Adipocyte (in vitro differentiated cells): ENCODE data around the gene FLACC1.

Experiments
- DNase-seq: peaks from one replicate; pipeline ENCODE4 v3.0.0-alpha.2; 2015; ENCODE audit warnings: low read depth
- H3K27me3 ChIP-seq: replicated peaks from 2 replicates; pipeline ENCODE4 v1.7.0; 2013; ENCODE audit warnings: mild to moderate bottlenecking, low read length, moderate library complexity; ENCODE audit not compliant: control insufficient read depth, insufficient read depth
- H3K36me3 ChIP-seq: 2 replicates; pipeline ENCODE4 v1.7.0; 2013; ENCODE audit warnings: low read length, mild to moderate bottlenecking, moderate library complexity; ENCODE audit not compliant: control insufficient read depth, insufficient read depth, severe bottlenecking
- H3K4me1 ChIP-seq: 2 replicates; pipeline ENCODE4 v1.7.0; 2013; ENCODE audit warnings: mild to moderate bottlenecking, low read length, moderate library complexity; ENCODE audit not compliant: control insufficient read depth, insufficient read depth
- H3K4me3 ChIP-seq: 2 replicates; pipeline ENCODE4 v1.7.0; 2013; ENCODE audit warnings: mild to moderate bottlenecking, low read length, moderate library complexity
- H3K9ac ChIP-seq: 2 replicates; pipeline ENCODE4 v1.7.0; 2013; ENCODE audit warnings: mild to moderate bottlenecking, low read length, moderate library complexity
- H3K9me3 ChIP-seq: 2 replicates; pipeline ENCODE4 v1.7.0; 2013; ENCODE audit warnings: mild to moderate bottlenecking, low read length, moderate library complexity; ENCODE audit not compliant: control insufficient read depth

FLACC1 gene, protein sequence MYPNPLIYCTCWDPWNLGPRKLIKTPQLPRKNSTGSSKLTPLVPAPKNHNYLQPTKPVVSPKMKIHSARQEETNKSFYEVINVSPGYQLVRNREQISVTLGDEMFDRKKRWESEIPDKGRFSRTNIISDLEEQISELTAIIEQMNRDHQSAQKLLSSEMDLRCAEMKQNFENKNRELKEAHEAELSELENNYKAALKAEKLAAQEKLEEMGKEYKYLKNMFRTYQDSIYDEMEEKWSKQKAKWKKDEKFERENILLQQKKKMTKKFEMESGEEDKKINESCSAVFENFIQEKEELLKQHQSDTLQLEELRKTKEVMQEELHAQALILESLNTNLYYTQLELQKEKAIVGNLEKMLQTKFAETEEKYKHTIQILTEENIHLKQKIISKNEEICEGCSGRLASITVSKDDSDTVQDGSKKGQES

DNA sequence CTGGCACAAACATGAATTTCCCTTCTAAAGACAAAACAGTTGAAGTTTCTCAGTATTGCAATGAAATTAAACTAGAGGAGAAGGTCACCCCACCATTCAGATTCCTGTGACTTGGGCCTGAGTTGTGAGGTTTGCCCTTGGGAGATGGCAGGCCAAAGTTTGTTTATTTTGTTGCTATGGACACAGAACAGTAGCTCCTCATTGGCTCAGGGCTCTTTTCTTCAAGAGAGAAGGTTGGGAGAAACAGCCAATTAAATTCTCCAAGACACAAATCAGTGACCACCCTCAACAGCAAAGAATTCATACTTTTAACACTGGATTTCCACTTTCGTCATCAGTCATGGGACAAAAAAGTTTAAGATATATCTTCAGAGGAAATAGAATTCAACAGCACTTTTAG, at the start of gene FLACC1:
Gene FLACC1, minus strand, starts transcription at position 125 of the 400 bp plus-strand sequence. CDS start 5,941 bp downstream, outside the sequence.
- H3K4me1 ChIP-seq, result peaks cover 32% of the 10 kb centered on the region
- H3K9me3 ChIP-seq, result no peaks in the 10 kb centered on the region
- H3K4me3 ChIP-seq, result no peak within 1 kb of the TSS
- peak; percentile 77 for DNase-seq
- peak within 1 kb of the TSS; percentile 4 for H3K9ac ChIP-seq
- H3K36me3 ChIP-seq, result no peaks in the 10 kb centered on the region
- no peaks in the 10 kb centered on the region for H3K27me3 ChIP-seq

- H3K4me3 ChIP-seq, result peak overlapping the region; percentile 48
- H3K4me1 ChIP-seq, result peaks cover 44% of the 10 kb centered on the region
- H3K27me3 ChIP-seq, result no peaks in the 10 kb centered on the region
- peak overlapping the region; percentile 59 for H3K9ac ChIP-seq
- no peaks in the 10 kb centered on the region for H3K36me3 ChIP-seq
- H3K9me3 ChIP-seq, result no peaks in the 10 kb centered on the region
- peak; percentile 96 for DNase-seq
Measured at GRCh38 chr2:201406077-201406662, 49.0 kb upstream of the FLACC1 start.

- H3K4me3 ChIP-seq, result no peak overlapping the region
- H3K9me3 ChIP-seq, result no peaks in the 10 kb centered on the region
- no peak overlapping the region for H3K9ac ChIP-seq
- peaks cover 2% of the 10 kb centered on the region for H3K36me3 ChIP-seq
- H3K4me1 ChIP-seq, result peaks cover 35% of the 10 kb centered on the region
- DNase-seq, result no peak
- no peaks in the 10 kb centered on the region for H3K27me3 ChIP-seq
Measured at GRCh38 chr2:201404699-201405280, 47.6 kb upstream of the FLACC1 start.

GRCh38 chr2:201403880-201404279, 46.7 kb upstream of the FLACC1 start:
- H3K9ac ChIP-seq, result no peak overlapping the region
- H3K9me3 ChIP-seq, result no peaks in the 10 kb centered on the region
- no peak overlapping the region for H3K4me3 ChIP-seq
- peaks cover 35% of the 10 kb centered on the region for H3K4me1 ChIP-seq
- DNase-seq, result peak; percentile 69
- H3K36me3 ChIP-seq, result peaks cover 11% of the 10 kb centered on the region
- no peaks in the 10 kb centered on the region for H3K27me3 ChIP-seq

- H3K9ac ChIP-seq, result no peak overlapping the region
- H3K27me3 ChIP-seq, result no peaks in the 10 kb centered on the region
- no peaks in the 10 kb centered on the region for H3K9me3 ChIP-seq
- peaks cover 35% of the 10 kb centered on the region for H3K4me1 ChIP-seq
- DNase-seq, result peak; percentile 38
- H3K36me3 ChIP-seq, result peaks cover 20% of the 10 kb centered on the region
- no peak overlapping the region for H3K4me3 ChIP-seq
Measured at GRCh38 chr2:201402651-201403562, 45.8 kb upstream of the FLACC1 start.

DNA sequence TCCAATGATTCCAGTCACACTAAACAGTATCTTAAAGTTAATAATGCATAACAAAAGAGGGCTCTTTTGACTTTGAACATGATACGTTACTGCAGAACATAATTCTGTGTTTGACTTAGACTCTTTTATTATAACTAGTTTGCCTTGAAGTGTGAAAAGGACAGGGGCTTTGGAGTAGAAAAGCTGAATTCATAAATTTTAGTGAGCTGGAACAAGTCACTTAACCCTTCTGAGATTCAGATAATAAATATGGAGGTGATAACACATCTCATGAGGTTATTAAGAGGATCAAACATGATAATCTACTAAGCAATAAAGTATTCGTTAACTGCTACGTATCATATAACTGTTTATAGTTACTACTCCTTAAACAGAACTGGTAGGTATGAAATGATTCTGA, 44.7 kb upstream of the FLACC1 start:
- no peaks in the 10 kb centered on the region for H3K27me3 ChIP-seq
- peaks cover 28% of the 10 kb centered on the region for H3K4me1 ChIP-seq
- DNase-seq, result no peak
- peaks cover 31% of the 10 kb centered on the region for H3K36me3 ChIP-seq
- no peaks in the 10 kb centered on the region for H3K9me3 ChIP-seq
- no peak overlapping the region for H3K4me3 ChIP-seq
- H3K9ac ChIP-seq, result no peak overlapping the region

DNA sequence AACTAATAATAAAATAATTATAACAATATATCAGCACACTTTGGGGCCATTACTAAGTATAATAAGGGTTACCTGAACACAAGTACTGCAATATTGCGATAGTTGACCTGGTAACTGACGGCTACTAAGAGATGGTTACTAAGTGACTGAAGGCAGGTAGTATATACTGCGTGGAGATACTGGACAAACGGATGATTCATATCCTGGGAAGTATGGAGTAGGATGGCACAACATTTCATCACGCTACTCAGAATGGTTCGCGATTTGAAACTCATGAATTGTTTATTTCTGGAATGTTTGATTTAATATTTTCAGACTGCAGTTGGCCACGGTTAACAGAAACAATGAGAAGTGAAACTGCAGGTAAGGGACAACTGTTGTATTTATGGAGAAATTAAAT, 39.5 kb upstream of the FLACC1 start:
- peaks cover 78% of the 10 kb centered on the region for H3K36me3 ChIP-seq

DNA sequence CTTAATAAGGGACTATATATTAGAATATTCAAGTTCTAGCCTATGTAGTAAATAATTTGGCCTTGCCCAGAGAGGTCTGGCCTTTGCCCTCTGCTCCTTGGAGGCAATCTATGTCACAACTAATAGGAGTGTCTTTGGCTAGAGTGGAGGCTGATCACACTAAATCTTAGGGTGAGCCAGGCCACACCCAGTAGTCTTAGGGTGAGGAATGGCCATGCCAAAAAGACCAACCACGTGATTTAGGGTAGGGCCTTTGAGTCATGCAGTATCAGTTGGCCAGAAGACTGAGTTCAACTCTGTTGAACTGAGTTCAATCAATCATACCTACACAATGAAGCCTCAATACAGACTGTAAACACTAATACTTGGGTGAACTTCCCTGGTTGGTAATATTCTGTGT, 26.0 kb upstream of the FLACC1 start:
- Histone ChIP-seq H3K9ac (no peak overlapping the region), H3K27me3 (no peaks in the 10 kb centered on the region), H3K4me3 (no peak overlapping the region), H3K9me3 (peaks cover 7% of the 10 kb centered on the region), H3K36me3 (peaks cover 81% of the 10 kb centered on the region), H3K4me1 (peaks cover 11% of the 10 kb centered on the region)
- DNase-seq, result no peak

More for the DNA sequence above, 39.5 kb upstream of the FLACC1 start:
- DNase-seq, result no peak
- H3K4me3 ChIP-seq, result no peak overlapping the region
- H3K9ac ChIP-seq, result no peak overlapping the region
- no peaks in the 10 kb centered on the region for H3K27me3 ChIP-seq
- no peaks in the 10 kb centered on the region for H3K4me1 ChIP-seq
- H3K9me3 ChIP-seq, result no peaks in the 10 kb centered on the region

DNA sequence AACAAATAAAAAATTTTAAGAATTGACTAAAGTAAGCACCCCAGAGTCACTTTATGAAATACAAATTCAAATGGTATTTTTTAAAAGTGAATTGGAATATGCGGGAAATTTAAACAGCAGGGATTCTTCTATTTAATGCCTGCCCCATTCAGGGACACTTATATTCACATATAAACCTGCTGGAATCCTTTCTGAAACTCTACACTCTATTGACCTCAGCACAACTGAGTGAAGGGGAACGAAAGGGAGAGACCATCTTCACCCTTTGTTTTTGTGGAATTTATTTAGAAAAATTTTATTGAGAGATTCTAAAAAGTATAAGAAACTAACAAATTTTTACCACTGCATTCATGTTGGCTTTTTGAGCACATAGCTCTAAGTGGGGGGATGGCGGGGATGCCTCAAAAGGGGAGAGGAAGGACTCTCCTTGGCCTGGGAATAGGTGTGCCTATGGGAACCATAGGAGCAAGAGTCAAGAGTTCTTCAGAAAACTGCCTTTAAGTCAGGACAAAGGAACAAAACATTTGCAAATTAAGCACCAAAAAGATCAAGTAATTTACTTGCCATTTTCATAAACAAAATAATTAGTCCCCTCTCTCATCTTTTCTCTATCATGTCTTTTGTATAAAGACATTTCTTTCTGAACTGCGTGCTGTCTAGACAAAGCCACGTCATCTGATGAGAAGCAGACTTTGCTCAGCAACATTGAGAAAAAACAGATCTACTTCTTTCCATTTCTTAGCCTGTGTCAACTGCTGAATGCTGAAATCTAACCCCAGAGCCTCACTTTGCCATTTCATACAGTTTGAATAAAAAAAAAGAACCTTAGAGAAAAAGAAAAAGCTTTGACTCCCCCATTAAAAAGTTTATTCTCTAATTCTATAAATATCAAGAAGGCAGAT, 21.6 kb upstream of the FLACC1 start:
- H3K27me3 ChIP-seq, result no peaks in the 10 kb centered on the region
- H3K4me1 ChIP-seq, result peaks cover 11% of the 10 kb centered on the region
- peaks cover 49% of the 10 kb centered on the region for H3K36me3 ChIP-seq
- no peak overlapping the region for H3K4me3 ChIP-seq
- H3K9ac ChIP-seq, result no peak overlapping the region
- H3K9me3 ChIP-seq, result peaks cover 7% of the 10 kb centered on the region
- DNase-seq, result peak; percentile 59

- H3K36me3 ChIP-seq, result peaks cover 40% of the 10 kb centered on the region
- H3K27me3 ChIP-seq, result no peaks in the 10 kb centered on the region
- H3K4me1 ChIP-seq, result no peaks in the 10 kb centered on the region
- H3K4me3 ChIP-seq, result no peak overlapping the region
- no peak overlapping the region for H3K9ac ChIP-seq
- peaks cover 7% of the 10 kb centered on the region for H3K9me3 ChIP-seq
- DNase-seq, result no peak
Measured at GRCh38 chr2:201377218-201377617, 20.1 kb upstream of the FLACC1 start.
